HG02970 (cell line): ENCODE data around the gene MAPK9.
"Not testable (repeated sequence)": the region's sequence is repeated elsewhere in the genome, so short reads cannot be mapped to it uniquely, and the experiment has no call there.

Source experiments
- ATAC-seq: cut with Tn5 transposase; IDR thresholded peaks from one replicate; pipeline ENCODE4 v1.9.1; 2021; ENCODE audit warnings: mild to moderate bottlenecking, moderate library complexity, moderate number of reproducible peaks; ENCODE audit not compliant: unreplicated experiment, low FRiP score

Gene MAPK9

DNA sequence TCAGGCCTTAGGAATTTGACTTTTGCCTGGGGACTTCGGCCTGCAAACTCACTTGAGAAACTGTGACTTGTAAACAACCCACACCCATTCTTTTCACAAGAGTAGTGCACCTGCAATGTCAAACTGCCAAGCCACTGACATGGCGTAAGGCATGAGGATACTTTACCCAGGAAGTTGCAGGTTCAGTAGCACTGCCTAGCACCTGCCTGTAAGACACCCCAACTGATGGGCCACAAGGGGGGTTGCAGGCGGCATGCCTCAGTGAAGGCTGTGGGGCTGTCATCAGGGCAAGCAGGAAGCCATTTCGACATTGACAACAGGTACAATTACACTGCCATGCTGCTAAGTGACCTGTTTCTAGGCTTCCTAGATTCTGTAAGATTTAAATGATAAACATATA is 41.6 kb downstream of the MAPK9 start:
- no peak for ATAC-seq

DNA sequence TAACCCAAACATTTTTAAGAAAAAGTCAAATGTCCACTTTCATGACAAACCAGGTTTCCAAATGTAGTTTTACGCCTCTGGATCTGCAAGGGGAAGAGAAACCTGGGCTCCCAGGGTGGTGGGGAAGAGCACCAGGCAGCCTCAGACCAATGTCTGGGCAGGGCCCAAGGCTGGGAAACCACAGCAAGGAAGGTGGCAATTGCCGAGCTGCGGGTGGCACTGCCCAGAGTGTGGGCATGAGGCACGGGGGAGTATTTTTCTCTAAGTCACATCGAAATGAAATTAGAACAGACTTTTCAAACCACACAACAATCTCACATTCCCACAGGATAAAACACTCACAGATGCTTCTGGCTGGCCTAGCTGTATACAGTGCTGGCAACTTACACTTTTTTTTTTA is 50.3 kb downstream of the MAPK9 start:
- ATAC-seq, result no peak

- no peak for ATAC-seq
Observed at GRCh38 chr5:180238631-180239030, 53.3 kb downstream of the MAPK9 start.

- ATAC-seq, result no peak
Observed at GRCh38 chr5:180235846-180236245, 56.0 kb downstream of the MAPK9 start.

DNA sequence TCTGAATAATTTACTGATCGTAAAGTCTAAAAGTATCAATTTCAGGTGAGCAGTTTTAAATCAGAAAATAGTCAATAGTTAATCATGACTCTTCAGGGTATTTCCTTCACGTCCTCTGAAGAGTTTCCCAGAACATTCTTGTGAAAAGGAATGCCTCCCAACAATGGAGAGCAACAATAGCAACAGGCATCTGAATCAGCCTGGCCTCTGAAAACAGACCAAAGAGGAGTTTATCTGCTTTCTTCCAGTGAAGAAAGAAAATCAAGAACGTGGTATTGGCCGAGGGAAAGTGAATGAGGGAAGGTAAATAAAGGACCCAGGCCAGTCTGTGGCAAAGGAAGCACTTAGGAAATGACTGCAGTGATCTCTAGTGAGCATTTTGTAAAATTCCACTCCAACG is 56.8 kb downstream of the MAPK9 start:
- no peak for ATAC-seq

- ATAC-seq, result no peak
Observed at GRCh38 chr5:180234271-180234670, 57.6 kb downstream of the MAPK9 start.

- no peak for ATAC-seq
Observed at GRCh38 chr5:180233729-180234128, 58.2 kb downstream of the MAPK9 start.

DNA sequence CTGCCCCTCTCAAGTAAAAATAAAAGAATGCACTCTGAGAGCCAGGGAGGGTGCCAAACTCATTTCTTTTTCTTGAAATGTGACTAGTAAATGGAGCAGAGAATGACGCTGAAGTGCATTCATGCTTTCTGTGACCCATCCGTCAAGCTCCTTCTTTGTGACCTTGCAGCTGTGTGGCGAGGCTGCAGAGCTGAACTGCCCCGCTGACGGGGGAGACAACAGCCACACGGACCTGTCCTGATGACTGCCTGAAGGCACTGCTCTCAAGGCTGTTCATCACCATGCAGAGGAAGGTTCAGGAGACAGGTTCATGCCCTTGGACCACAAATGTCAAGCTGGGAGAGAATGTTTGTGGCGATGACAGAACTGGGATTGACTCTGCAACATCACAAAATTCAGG is 61.9 kb downstream of the MAPK9 start:
- ATAC-seq, result no peak

DNA sequence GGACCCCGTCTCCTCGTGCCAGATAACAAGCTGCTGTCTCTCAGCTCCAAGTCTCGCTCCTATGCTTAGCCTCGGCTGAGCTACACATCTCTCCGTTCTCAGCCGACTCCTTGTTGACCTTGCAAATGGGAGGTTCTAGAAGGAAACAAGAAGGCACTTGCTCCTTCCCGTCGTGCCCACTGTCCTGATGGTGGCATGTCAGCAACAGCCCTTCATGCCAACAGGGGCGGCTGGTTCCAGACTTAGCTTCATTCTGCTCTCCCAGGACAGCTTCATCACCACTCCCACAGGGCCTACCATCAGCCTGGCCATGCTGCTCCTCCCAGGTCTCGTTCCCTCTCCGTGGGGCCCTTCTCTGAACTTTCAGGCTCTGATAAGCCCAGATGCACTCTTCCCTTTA is 69.8 kb downstream of the MAPK9 start:
- no peak for ATAC-seq

GRCh38 chr5:180217797-180218196 is 74.1 kb downstream of the MAPK9 start:
- no peak for ATAC-seq

DNA sequence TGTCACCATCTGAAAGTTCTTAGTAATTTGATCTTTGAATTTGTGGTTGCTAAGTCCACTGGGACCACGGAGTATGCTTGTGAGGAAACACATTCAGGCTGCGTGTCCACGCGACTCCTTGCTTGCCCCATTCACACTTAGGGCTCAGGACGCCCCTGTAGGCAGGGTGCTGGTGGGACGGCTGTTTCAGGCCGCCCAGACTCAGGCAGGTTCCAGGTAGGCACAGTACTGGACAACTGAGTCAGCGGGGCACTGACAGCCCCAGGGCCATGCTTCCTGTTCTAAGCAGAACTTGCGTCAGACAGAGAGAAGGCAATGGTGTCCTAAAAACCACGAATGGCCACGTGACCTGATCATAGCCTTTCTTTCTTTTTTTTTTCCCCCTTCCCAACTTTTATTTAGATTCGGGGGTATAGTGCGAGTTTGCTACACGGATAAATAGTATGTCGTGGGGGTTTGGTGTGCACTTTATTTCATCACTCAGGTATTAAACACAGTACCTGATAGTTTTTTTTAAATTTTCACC is 75.2 kb downstream of the MAPK9 start:
- ATAC-seq, result no peak

DNA sequence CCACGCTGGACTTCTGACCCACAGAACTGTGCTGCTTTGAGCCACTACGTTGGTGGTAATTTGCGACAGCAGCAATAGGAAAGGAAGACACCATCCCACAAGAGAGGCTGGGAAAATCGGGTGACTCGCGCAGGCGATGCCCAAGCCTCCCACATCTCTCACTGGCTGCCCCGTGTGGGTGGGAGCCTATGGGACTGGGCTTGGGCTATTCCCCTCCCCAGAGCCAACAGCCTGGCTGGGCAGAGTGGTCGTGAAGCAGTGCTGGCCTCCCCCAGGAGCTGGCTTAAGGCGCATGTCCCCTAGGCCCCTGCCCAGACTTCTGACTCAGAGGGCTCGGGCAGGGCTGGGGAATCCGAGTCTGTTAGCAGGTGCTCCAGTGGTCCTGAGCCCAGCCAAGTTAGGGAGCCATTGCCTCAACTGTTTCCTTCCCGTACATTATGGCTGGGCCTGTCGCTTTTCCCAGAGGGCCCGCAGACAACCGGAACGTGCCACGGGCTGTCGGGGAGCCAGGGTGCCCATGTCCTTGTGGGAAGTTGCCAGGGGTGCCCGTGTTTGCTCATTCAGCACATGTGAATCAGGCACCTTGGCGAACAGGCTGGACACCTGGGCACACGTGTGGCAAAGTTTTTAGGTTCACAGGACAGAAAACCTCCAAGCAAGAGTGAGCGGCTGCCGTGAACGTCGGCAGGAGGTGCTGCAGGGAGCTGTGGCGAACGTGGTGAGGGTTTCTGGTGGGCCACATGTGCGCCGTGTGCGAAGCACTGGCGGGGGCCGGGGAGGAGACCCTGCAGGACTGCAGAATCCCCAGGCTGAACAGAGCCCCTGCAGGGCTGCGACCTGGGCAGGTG is 75.9 kb downstream of the MAPK9 start:
- no peak for ATAC-seq

DNA sequence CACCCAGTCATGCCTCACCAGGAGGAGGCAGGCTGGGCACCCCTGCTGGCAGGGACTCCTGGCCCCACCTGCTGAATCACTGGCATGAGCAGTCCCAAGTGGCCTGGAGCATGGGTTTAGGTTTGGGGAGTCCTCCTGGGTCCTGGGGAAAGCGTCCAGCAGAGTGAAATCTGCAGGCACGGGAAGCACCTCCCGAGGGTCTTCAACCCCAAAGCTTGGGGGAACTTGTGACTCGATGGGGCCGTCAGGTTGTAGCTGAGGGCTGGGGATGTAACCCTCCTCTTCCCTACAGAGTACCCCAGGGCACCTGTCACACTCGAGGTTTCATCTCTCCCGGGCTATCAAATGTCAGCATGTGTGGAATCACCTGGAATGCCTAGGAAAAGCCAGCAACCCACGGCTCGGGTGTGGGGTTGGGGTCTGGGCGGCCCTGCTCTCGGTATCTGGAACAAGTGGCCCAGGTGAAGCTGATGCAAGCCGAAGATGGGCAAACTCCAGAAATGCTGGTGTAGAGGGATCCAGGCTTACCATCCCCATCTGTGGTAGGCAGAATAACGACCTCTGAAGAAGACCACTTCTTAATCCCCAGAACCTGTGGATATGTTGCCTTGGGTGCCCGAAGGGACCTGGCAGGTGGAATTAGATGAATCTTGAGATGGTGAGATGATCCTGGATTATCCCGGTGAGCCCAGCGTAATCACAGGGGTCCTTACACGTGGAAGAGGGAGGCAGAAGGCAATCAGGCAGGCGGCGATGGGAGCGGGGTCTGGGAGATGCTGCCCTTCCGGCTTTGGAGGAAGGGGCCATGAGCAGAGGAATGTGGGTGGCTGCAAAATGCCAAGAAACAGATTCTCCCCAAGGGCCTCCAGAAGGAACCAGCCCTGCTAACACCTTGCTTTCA is 76.8 kb downstream of the MAPK9 start:
- ATAC-seq, result no peak

DNA sequence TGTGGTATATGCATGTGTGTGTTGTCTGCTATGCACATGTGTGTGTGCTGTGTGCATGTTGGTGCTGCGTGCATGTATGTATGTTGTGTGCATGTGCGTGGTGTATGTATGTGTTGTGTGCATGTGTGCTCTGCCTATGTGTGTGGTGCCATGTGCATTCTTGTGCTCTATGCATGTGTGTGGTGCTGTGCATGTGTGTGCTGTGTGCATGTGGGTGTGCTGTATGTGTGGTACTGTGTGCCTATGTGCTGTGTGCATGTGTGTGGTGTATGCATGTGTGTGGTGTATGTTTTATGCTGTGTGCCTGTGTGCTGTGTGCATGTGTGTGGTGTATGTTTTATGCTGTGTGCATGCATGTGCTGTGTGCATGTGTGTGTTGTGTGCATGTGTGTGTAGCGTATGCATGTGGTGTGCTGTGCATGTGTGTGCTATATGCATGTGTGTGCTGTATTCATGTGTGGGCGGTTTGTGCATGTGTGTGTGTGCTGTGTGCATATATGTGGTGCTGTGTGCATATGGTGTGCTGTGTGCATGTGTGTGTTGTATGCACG is 78.2 kb downstream of the MAPK9 start:
- no peak for ATAC-seq

GRCh38 chr5:180213256-180213600 is 78.7 kb downstream of the MAPK9 start:
- ATAC-seq, result no peak

DNA sequence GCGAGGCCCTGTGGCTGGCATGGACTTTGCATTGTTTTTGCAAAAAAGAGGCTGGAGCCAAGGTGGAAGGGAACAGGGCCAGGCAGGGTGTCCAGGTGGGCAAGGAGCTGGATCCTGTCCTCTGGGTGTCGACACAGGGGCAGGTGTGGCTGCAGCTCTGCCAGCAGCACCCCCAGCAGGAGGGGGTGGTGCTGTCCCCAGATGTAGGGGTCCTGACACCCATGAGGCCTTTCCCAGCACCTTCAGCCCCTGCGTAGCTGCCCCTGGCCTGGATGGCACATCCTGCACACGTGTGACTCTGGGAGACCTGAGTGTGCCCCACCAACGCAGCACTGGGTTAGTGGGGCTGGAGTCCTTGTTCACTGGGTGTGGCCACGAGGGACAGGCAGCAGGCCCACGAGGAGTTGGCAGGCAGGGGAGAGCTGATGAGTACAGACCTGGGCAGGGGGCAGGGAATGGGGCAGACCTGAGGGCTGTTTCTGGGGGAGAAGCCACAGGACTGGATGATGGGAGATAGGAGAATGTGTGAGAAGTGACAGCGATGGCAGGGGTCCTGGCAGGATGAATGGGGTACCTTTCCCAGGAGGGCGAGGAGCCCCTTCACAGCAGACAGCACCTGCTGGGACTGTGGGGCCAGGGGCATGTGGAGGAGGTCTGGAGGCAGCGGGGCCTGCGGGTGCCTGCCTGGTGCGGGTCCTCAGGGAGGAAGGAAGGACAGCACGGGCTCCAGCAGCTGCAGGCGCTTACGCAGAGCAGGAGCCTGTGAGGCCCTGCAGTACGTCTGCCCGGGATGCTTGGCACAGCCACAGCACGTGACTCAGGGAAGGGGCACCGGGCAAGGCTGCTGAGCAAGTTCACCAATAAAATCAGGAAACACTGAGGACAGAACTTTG is 79.3 kb downstream of the MAPK9 start:
- no peak for ATAC-seq

DNA sequence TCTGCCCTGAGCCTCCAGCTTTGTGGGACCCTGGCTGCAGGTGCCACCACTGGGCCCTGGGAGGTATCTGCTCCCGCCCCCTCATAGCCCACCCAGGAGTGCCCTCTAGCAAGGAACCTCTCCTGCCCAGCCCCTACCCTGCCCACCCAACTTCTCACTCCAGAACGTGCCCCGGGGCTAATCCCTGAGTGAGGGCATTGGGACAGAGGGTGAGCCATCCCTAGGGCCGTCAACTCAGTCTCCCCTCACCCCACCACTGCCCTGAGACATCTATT is 80.2 kb downstream of the MAPK9 start:
- no peak for ATAC-seq

- ATAC-seq, result no peak
Observed at GRCh38 chr5:180210961-180211760, 80.7 kb downstream of the MAPK9 start.

- ATAC-seq, result not testable (repeated sequence)
Observed at GRCh38 chr5:180210077-180210476, 81.8 kb downstream of the MAPK9 start.
